GM12865 (cell line): ENCODE results near the gene AUNIP.
A peak's percentile ranks its signal among the peaks of the same experiment; 100 is the strongest.

Experiments used
- DNase-seq: peaks from one replicate; pipeline ENCODE4 v3.0.0; 2010; ENCODE audit warnings: low read depth
- H3K4me3 ChIP-seq: 2 replicates; pipeline ENCODE4 v1.5.1; 2011; ENCODE audit warnings: mild to moderate bottlenecking, low read depth, low read length, control low read depth
- TF ChIP-seq, protein P1 (sequence below): IDR thresholded peaks from 2 replicates; pipeline ENCODE4 v1.5.1; 2011; ENCODE audit warnings: low read length, control low read depth, low read depth, inconsistent platforms; ENCODE audit not compliant: insufficient read depth; ENCODE audit errors: missing control alignments

Gene AUNIP

DNA sequence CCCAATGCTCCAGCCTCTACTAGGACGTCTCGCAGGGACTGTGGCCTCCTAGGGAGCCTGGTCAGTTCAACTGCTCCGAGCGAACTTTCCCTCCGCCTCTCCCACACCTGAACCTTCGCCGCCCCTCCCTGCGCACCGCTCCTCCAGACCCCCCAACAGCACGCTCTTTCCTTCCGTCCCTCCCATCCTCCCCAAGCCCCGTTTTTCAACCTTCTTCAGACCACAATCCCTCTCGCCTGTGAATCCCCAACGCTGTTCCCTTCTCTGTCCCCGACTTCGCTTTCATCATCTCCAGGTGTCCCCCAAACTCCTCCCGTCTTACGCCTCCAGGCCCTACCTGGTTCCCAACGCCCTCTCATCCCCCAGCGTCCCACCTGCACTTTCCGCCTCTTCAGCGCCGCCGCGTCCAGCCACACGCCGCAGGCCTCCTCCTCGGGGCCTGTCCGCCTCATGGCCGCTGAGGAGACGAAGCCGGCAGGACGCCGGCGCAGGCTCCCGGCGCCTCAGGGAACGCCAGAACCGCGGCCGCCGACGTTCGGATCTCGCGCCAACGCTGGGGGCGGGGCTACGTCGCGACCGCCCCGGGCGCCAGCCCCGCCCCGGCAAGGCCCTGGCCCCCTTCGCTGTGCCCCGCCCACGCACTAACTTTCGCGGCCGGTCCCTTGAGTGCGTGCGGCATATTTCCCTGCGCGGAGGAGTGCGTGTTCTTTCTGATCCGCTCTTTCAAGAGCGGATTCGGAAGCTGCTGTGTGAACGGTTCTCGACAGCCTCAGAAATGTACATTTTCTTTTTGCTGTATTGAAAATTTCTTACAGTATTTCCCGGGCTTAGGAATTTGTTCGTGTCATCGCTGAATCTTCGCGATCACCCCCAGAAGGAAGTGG lies at the start of gene AUNIP:
Gene AUNIP, minus strand, starts transcription at position 552 of the 884 bp plus-strand sequence. Its CDS starts 100 bp downstream, at position 452.
- peak; percentile 94 for DNase-seq
- H3K4me3 ChIP-seq = peak within 1 kb of the TSS; percentile 98

GRCh38 chr1:25909040-25909439 lies 49.8 kb upstream of the AUNIP start:
- TF ChIP-seq, protein P1, sequence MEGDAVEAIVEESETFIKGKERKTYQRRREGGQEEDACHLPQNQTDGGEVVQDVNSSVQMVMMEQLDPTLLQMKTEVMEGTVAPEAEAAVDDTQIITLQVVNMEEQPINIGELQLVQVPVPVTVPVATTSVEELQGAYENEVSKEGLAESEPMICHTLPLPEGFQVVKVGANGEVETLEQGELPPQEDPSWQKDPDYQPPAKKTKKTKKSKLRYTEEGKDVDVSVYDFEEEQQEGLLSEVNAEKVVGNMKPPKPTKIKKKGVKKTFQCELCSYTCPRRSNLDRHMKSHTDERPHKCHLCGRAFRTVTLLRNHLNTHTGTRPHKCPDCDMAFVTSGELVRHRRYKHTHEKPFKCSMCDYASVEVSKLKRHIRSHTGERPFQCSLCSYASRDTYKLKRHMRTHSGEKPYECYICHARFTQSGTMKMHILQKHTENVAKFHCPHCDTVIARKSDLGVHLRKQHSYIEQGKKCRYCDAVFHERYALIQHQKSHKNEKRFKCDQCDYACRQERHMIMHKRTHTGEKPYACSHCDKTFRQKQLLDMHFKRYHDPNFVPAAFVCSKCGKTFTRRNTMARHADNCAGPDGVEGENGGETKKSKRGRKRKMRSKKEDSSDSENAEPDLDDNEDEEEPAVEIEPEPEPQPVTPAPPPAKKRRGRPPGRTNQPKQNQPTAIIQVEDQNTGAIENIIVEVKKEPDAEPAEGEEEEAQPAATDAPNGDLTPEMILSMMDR = no peak
- H3K4me3 ChIP-seq = no peak overlapping the region
- DNase-seq = no peak

More for the DNA sequence above, at the start of gene AUNIP:
- TF ChIP-seq, protein P1 = no peak

GRCh38 chr1:25908161-25908560 lies 48.9 kb upstream of the AUNIP start:
- TF ChIP-seq, protein P1 = no peak
- no peak overlapping the region for H3K4me3 ChIP-seq
- no peak for DNase-seq

GRCh38 chr1:25907601-25908000 lies 48.3 kb upstream of the AUNIP start:
- no peak overlapping the region for H3K4me3 ChIP-seq
- TF ChIP-seq, protein P1 = no peak
- no peak for DNase-seq

- no peak for DNase-seq
- TF ChIP-seq, protein P1 = no peak
- H3K4me3 ChIP-seq = peak overlapping the region; percentile 78
These were observed 47.5 kb upstream of the AUNIP start for GRCh38 chr1:25906644-25907300.

DNA sequence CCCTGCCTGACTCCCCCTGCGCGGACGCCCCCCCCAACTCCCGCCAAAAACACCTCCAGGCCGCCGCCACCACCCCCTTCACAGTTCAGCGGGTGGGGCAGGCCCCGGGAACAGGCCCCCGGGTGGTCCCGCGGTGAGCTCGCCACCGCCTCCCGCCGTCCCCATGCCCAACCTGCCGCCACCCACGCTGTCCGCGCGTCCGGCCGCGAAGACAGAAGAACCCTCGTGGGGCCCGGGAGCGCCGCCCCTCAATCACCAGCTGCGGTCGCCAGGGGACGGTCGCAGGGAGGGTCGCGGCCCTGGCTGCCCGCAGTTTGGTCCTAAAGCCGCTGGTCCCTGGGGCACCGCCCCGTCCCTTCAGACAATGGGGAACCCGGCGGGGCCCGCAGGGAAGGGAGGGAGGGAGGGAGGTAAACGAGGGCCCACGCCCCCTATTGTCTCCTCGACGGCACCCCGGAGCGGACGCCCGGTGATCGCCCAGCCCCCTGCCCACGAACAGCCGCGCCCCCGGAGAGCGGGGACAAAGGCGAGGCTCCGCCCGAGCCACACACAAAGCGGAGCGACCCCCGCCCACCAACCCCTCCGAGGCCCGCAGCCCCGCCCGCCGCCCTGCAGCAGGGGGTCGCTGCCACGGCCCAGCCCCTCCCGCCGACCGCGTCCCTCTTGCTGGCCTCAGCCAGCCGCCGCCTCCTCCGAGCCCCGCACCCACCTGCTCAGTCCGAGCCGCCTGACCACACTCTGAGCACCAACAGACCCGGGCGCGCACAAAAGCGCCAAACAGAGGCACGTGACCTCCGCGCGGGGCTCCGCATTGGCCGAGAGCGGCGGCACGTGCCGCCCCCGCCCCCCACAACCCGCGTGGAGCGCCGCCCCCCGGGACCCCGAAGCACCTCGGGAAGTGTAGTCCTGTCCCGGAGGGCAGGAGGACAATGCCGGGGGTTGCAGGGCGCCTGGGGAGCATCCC lies 46.7 kb upstream of the AUNIP start, which contains the start of gene STMN1:
Gene STMN1, minus strand, starts transcription at position 740 of the 964 bp plus-strand sequence. CDS start 1,743 bp downstream, outside the sequence.
- peak; percentile 96 for DNase-seq
- TF ChIP-seq, protein P1 = no peak
- peak within 1 kb of the TSS; percentile 78 for H3K4me3 ChIP-seq
